Natural killer cell treated with Interleukin-12 subunit alpha and Interleukin-12 subunit beta and Interleukin-15 and Interleukin-18, amount 100 ng/mL, for 72 hours (primary cell): ENCODE data around the gene ATP5PD. TPM values are rescaled to one million over a fixed set of nuclear protein-coding genes. Genes with fewer than 3 reads are reported as not detected.
"Not testable (repeated sequence)": the region's sequence is repeated elsewhere in the genome, so short reads cannot be mapped to it uniquely, and the experiment has no call there.

ENCODE experiments used
- ATAC-seq, 2 donors: fragments of 150-1000 bp; cut with Tn5 transposase in 1 of 2; sonication (Bioruptor Pico), chemical (Tn5 transposase) in 1 of 2; 2 replicates each; pipeline ENCODE4 v1.10.0; 2021
- DNase-seq: peaks from one replicate; pipeline ENCODE4 v3.0.0; 2022; ENCODE audit warnings: low spot score
- H3K27ac Mint-ChIP-seq, 2 donors: 1 replicate in 1 of 2; 2 replicates in 1 of 2; pipeline ENCODE4 v1.8.0; 2022; ENCODE audit warnings: mixed read lengths in 2 of 2, mild to moderate bottlenecking in 1 of 2, moderate library complexity in 1 of 2
- H3K27me3 Mint-ChIP-seq, 2 donors: 1 replicate in 1 of 2; 2 replicates in 1 of 2; pipeline ENCODE4 v1.8.0; 2022; ENCODE audit warnings: mixed read lengths in 2 of 2
- H3K36me3 Mint-ChIP-seq: one replicate; pipeline ENCODE4 v1.8.0; 2022; ENCODE audit warnings: mixed read lengths
- H3K4me1 Mint-ChIP-seq, 2 donors: 1 replicate in 1 of 2; 2 replicates in 1 of 2; pipeline ENCODE4 v1.8.0; 2022; ENCODE audit warnings: low read depth in 2 of 2, mixed read lengths in 2 of 2, mild to moderate bottlenecking in 1 of 2
- H3K4me3 Mint-ChIP-seq: one replicate; pipeline ENCODE4 v1.8.0; 2022; ENCODE audit warnings: mixed read lengths
- H3K9me3 Mint-ChIP-seq: 2 replicates; pipeline ENCODE4 v1.8.0; 2022; ENCODE audit warnings: mixed read lengths
- total RNA-seq, 2 donors: library from RNA; stranded (reverse); gene quantifications; one replicate each; pipeline ENCODE4 v1.2.3, GENCODE V29; 2022

The ATP5PD gene
- total RNA-seq, 2 donors from 2014 or later, result 153 to 187 TPM

GRCh38 chr17:75012096-75012345, 34.7 kb downstream of the ATP5PD start:
- Mint-ChIP-seq H3K27me3 (no peaks in the 10 kb centered on the region), H3K4me1 (peaks cover 19 to 30% of the 10 kb centered on the region in 2 donors), H3K4me3 (peak overlapping the region; percentile 87), H3K9me3 (no peaks in the 10 kb centered on the region), H3K36me3 (peaks cover 10% of the 10 kb centered on the region), H3K27ac (peak overlapping the region; percentile 82 to 83)
- ATAC-seq (no peak), DNase-seq (no peak)

- H3K27ac Mint-ChIP-seq, result peak overlapping the region; percentile 82 to 83
- H3K36me3 Mint-ChIP-seq, result peaks cover 10% of the 10 kb centered on the region
- no peaks in the 10 kb centered on the region for H3K27me3 Mint-ChIP-seq
- peak overlapping the region; percentile 87 for H3K4me3 Mint-ChIP-seq
- no peak for DNase-seq
- peaks cover 19 to 30% of the 10 kb centered on the region in 2 donors for H3K4me1 Mint-ChIP-seq
- H3K9me3 Mint-ChIP-seq, result no peaks in the 10 kb centered on the region
- no peak for ATAC-seq
Measured at GRCh38 chr17:75011401-75012095, 35.2 kb downstream of the ATP5PD start.

- H3K4me3 Mint-ChIP-seq, result no peak overlapping the region
- H3K27ac Mint-ChIP-seq, result peak overlapping the region; percentile 16 to 82
Measured at GRCh38 chr17:75010683-75011400, 35.9 kb downstream of the ATP5PD start.

GRCh38 chr17:75009139-75009724, 37.5 kb downstream of the ATP5PD start:
- Mint-ChIP-seq H3K36me3 (peaks cover 5% of the 10 kb centered on the region), H3K4me1 (peaks cover 15 to 19% of the 10 kb centered on the region in 2 donors), H3K27me3 (peaks cover 0 to 3% of the 10 kb centered on the region in 2 donors), H3K9me3 (no peaks in the 10 kb centered on the region), H3K27ac (no peak overlapping the region), H3K4me3 (no peak overlapping the region)
- DNase-seq (no peak), ATAC-seq (no peak)

More at GRCh38 chr17:75010683-75011400, 35.9 kb downstream of the ATP5PD start:
- H3K27me3 Mint-ChIP-seq, result peaks cover 0 to 3% of the 10 kb centered on the region in 2 donors
- H3K9me3 Mint-ChIP-seq, result no peaks in the 10 kb centered on the region
- peaks cover 10% of the 10 kb centered on the region for H3K36me3 Mint-ChIP-seq
- ATAC-seq (no peak), DNase-seq (no peak)
- H3K4me1 Mint-ChIP-seq, result peaks cover 19 to 26% of the 10 kb centered on the region in 2 donors

GRCh38 chr17:75008373-75008772, 38.4 kb downstream of the ATP5PD start:
- H3K36me3 Mint-ChIP-seq, result peaks cover 2% of the 10 kb centered on the region
- no peak overlapping the region for H3K4me3 Mint-ChIP-seq
- H3K9me3 Mint-ChIP-seq, result no peaks in the 10 kb centered on the region
- DNase-seq, result no peak
- peaks cover 0 to 3% of the 10 kb centered on the region in 2 donors for H3K27me3 Mint-ChIP-seq
- ATAC-seq, result no peak
- no peak overlapping the region for H3K27ac Mint-ChIP-seq
- peaks cover 9 to 11% of the 10 kb centered on the region in 2 donors for H3K4me1 Mint-ChIP-seq

GRCh38 chr17:75006653-75007052, 40.1 kb downstream of the ATP5PD start:
- H3K9me3 Mint-ChIP-seq, result no peaks in the 10 kb centered on the region

GRCh38 chr17:75006084-75006483, 40.7 kb downstream of the ATP5PD start:
- H3K9me3 Mint-ChIP-seq, H3K4me3 Mint-ChIP-seq, ATAC-seq, H3K27me3 Mint-ChIP-seq, DNase-seq, H3K36me3 Mint-ChIP-seq, H3K27ac Mint-ChIP-seq, H3K4me1 Mint-ChIP-seq: not testable (repeated sequence)

More at GRCh38 chr17:75006653-75007052, 40.1 kb downstream of the ATP5PD start:
- no peak overlapping the region for H3K27ac Mint-ChIP-seq
- H3K4me3 Mint-ChIP-seq, result no peak overlapping the region
- no peaks in the 10 kb centered on the region for H3K36me3 Mint-ChIP-seq
- no peak for ATAC-seq
- no peak for DNase-seq
- H3K27me3 Mint-ChIP-seq, result peaks cover 0 to 3% of the 10 kb centered on the region in 2 donors
- H3K4me1 Mint-ChIP-seq, result peaks cover 0 to 1% of the 10 kb centered on the region in 2 donors

- no peak for DNase-seq
- H3K27ac Mint-ChIP-seq, result no peak overlapping the region
- no peaks in the 10 kb centered on the region for H3K9me3 Mint-ChIP-seq
- no peak for ATAC-seq
- no peaks in the 10 kb centered on the region for H3K4me1 Mint-ChIP-seq
- H3K4me3 Mint-ChIP-seq, result no peak overlapping the region
- H3K27me3 Mint-ChIP-seq, result peaks cover 0 to 3% of the 10 kb centered on the region in 2 donors
- no peaks in the 10 kb centered on the region for H3K36me3 Mint-ChIP-seq
Measured at GRCh38 chr17:75005291-75005690, 41.5 kb downstream of the ATP5PD start.

- H3K27ac Mint-ChIP-seq, result no peak overlapping the region
- no peaks in the 10 kb centered on the region for H3K4me1 Mint-ChIP-seq
- no peaks in the 10 kb centered on the region for H3K36me3 Mint-ChIP-seq
- no peak overlapping the region for H3K4me3 Mint-ChIP-seq
- ATAC-seq, result no peak
- H3K9me3 Mint-ChIP-seq, result no peaks in the 10 kb centered on the region
- peaks cover 0 to 3% of the 10 kb centered on the region in 2 donors for H3K27me3 Mint-ChIP-seq
- no peak for DNase-seq
Measured at GRCh38 chr17:75004371-75004770, 42.4 kb downstream of the ATP5PD start.

GRCh38 chr17:75003957-75004355, 42.8 kb downstream of the ATP5PD start:
- ATAC-seq (no peak), DNase-seq (no peak)

GRCh38 chr17:75003070-75003956, 43.5 kb downstream of the ATP5PD start:
- Mint-ChIP-seq H3K9me3 (no peaks in the 10 kb centered on the region), H3K4me3 (no peak overlapping the region), H3K27ac (no peak overlapping the region), H3K36me3 (no peaks in the 10 kb centered on the region), H3K27me3 (peaks cover 0 to 3% of the 10 kb centered on the region in 2 donors), H3K4me1 (no peaks in the 10 kb centered on the region)
- ATAC-seq (peak in 1 of 2 donors; percentile 23), DNase-seq (no peak)

More at GRCh38 chr17:75003957-75004355, 42.8 kb downstream of the ATP5PD start:
- no peaks in the 10 kb centered on the region for H3K9me3 Mint-ChIP-seq
- H3K27ac Mint-ChIP-seq, result no peak overlapping the region
- no peaks in the 10 kb centered on the region for H3K4me1 Mint-ChIP-seq
- no peaks in the 10 kb centered on the region for H3K36me3 Mint-ChIP-seq
- H3K27me3 Mint-ChIP-seq, result peaks cover 0 to 3% of the 10 kb centered on the region in 2 donors
- no peak overlapping the region for H3K4me3 Mint-ChIP-seq

- peaks cover 0 to 3% of the 10 kb centered on the region in 2 donors for H3K27me3 Mint-ChIP-seq
- H3K4me1 Mint-ChIP-seq, result no peaks in the 10 kb centered on the region
- DNase-seq (no peak), ATAC-seq (no peak)
- H3K4me3 Mint-ChIP-seq, result no peak overlapping the region
- H3K9me3 Mint-ChIP-seq, result no peaks in the 10 kb centered on the region
- no peak overlapping the region for H3K27ac Mint-ChIP-seq
- no peaks in the 10 kb centered on the region for H3K36me3 Mint-ChIP-seq
Measured at GRCh38 chr17:75001915-75002843, 44.6 kb downstream of the ATP5PD start.
